Lower lobe of right lung (tissue), 2 donors: ENCODE measurements around the gene APEX1. TPM values are rescaled to one million over a fixed set of nuclear protein-coding genes. Genes with fewer than 3 reads are reported as not detected.

Experiments used
- ATAC-seq, 2 donors: fragments of 200-7000 bp; cut with Tn5 transposase; one replicate each; pipeline ENCODE4 v1.9.1; 2020 to 2022; ENCODE audit warnings: mild to moderate bottlenecking in 2 of 2, moderate library complexity in 2 of 2
- DNase-seq: peaks from one replicate; pipeline ENCODE4 v3.0.0-alpha.2; 2020
- H3K27ac ChIP-seq: fragments of 200-600 bp; one replicate; pipeline ENCODE4 v1.8.0; 2022
- H3K27me3 ChIP-seq: fragments of 200-600 bp; one replicate; pipeline ENCODE4 v1.8.0; 2022; ENCODE audit warnings: low read depth
- H3K36me3 ChIP-seq: fragments of 200-600 bp; one replicate; pipeline ENCODE4 v1.8.0; 2022; ENCODE audit warnings: mild to moderate bottlenecking
- H3K4me1 ChIP-seq: fragments of 200-600 bp; one replicate; pipeline ENCODE4 v1.8.0; 2022
- H3K4me3 ChIP-seq: fragments of 200-600 bp; one replicate; pipeline ENCODE4 v1.8.0; 2022; ENCODE audit warnings: mild to moderate bottlenecking
- H3K9me3 ChIP-seq: fragments of 200-600 bp; one replicate; pipeline ENCODE4 v1.8.0; 2022
- CTCF ChIP-seq: fragments of 200-600 bp; IDR thresholded peaks from one replicate; pipeline ENCODE4 v1.8.0; 2022; ENCODE audit warnings: antibody characterized with exemption, mild to moderate bottlenecking
- intact Hi-C: fragments of 100-400 bp; cut with DNase I; formaldehyde crosslinking; loops from one replicate; pipeline ENCODE4 v1.11.0; 2022
- total RNA-seq: library from RNA; stranded (reverse); fragmentation: NEBNext Ultra II Directional; extraction: Animal tissue kit (Norgen Biotek cat#: 25700); gene quantifications from one replicate; pipeline ENCODE4 v1.2.1, GENCODE V29; 2021
- donor health status: DM: no; HTN: yes; CAD: no; lungs with severe emphysema.

Gene APEX1
- total RNA-seq, 1 donor from 2014 or later, result 103 TPM

- Histone ChIP-seq H3K4me1 (peaks cover 15% of the 10 kb centered on the region), H3K36me3 (no peaks in the 10 kb centered on the region), H3K27ac (no peak overlapping the region), H3K4me3 (no peak overlapping the region), H3K9me3 (no peaks in the 10 kb centered on the region), H3K27me3 (no peaks in the 10 kb centered on the region)
- ATAC-seq (no peak), DNase-seq (no peak)
- TF ChIP-seq CTCF, result no peak
- intact Hi-C loops, result no loop called here
These were observed 30.9 kb downstream of the APEX1 start for GRCh38 chr14:20485900-20486299.

GRCh38 chr14:20486684-20487395 is 31.8 kb downstream of the APEX1 start:
- Histone ChIP-seq H3K27ac (no peak overlapping the region), H3K27me3 (no peaks in the 10 kb centered on the region), H3K4me3 (no peak overlapping the region), H3K9me3 (no peaks in the 10 kb centered on the region), H3K4me1 (peaks cover 15% of the 10 kb centered on the region), H3K36me3 (no peaks in the 10 kb centered on the region)
- intact Hi-C loops, result no loop called here
- ATAC-seq (no peak), DNase-seq (no peak)
- no peak for TF ChIP-seq CTCF

GRCh38 chr14:20487396-20487725 is 32.3 kb downstream of the APEX1 start:
- DNase-seq (no peak), ATAC-seq (no peak)
- Histone ChIP-seq H3K27ac (no peak overlapping the region), H3K27me3 (no peaks in the 10 kb centered on the region), H3K4me1 (peaks cover 15% of the 10 kb centered on the region), H3K4me3 (no peak overlapping the region), H3K36me3 (no peaks in the 10 kb centered on the region), H3K9me3 (no peaks in the 10 kb centered on the region)
- TF ChIP-seq CTCF, result no peak
- intact Hi-C loops, result no loop called here

- Histone ChIP-seq H3K27ac (no peak overlapping the region), H3K27me3 (no peaks in the 10 kb centered on the region), H3K36me3 (no peaks in the 10 kb centered on the region), H3K4me3 (no peak overlapping the region), H3K9me3 (no peaks in the 10 kb centered on the region), H3K4me1 (peaks cover 15% of the 10 kb centered on the region)
- intact Hi-C loops, result no loop called here
- peak in 1 of 2 donors; percentile 40 for ATAC-seq
- TF ChIP-seq CTCF, result no peak
- no peak for DNase-seq
These were observed 34.3 kb downstream of the APEX1 start for GRCh38 chr14:20489093-20489994.

GRCh38 chr14:20490563-20490962 is 35.5 kb downstream of the APEX1 start:
- Histone ChIP-seq H3K4me3 (no peak overlapping the region), H3K36me3 (no peaks in the 10 kb centered on the region), H3K27me3 (no peaks in the 10 kb centered on the region), H3K4me1 (peaks cover 15% of the 10 kb centered on the region), H3K9me3 (no peaks in the 10 kb centered on the region), H3K27ac (no peak overlapping the region)
- ATAC-seq (no peak), DNase-seq (no peak)
- no peak for TF ChIP-seq CTCF
- intact Hi-C loops, result no loop called here
